OCI-M1 (cell line): Measurements from ENCODE around the gene GMDS.

Experiments
- DNase-seq: peaks from one replicate; lab custom pipeline; 2025; lab: John Stamatoyannopoulos, UW

Gene GMDS

GRCh38 chr6:1602049-1602713 lies 643.2 kb downstream of the GMDS start:
- no peak for DNase-seq

GRCh38 chr6:1601158-1602048 lies 644.0 kb downstream of the GMDS start:
- DNase-seq, result no peak

- no peak for DNase-seq
Measured at GRCh38 chr6:1600764-1601157, 644.6 kb downstream of the GMDS start.

- DNase-seq, result no peak
Measured at GRCh38 chr6:1600063-1600763, 645.2 kb downstream of the GMDS start.

- DNase-seq, result no peak
Measured at GRCh38 chr6:1599469-1599868, 645.9 kb downstream of the GMDS start.

GRCh38 chr6:1598886-1599285 lies 646.5 kb downstream of the GMDS start:
- DNase-seq, result no peak

- DNase-seq, result no peak
Measured at GRCh38 chr6:1598433-1598832, 647.0 kb downstream of the GMDS start.

- no peak for DNase-seq
Measured at GRCh38 chr6:1597924-1598323, 647.5 kb downstream of the GMDS start.

GRCh38 chr6:1597121-1597744 lies 648.2 kb downstream of the GMDS start:
- DNase-seq, result no peak

GRCh38 chr6:1596088-1596852 lies 649.1 kb downstream of the GMDS start:
- peak; percentile 83 for DNase-seq

GRCh38 chr6:1595271-1596087 lies 649.9 kb downstream of the GMDS start:
- no peak for DNase-seq

- DNase-seq, result no peak
Measured at GRCh38 chr6:1594445-1595200, 650.8 kb downstream of the GMDS start.

- no peak for DNase-seq
Measured at GRCh38 chr6:1593958-1594314, 651.5 kb downstream of the GMDS start.

- DNase-seq, result no peak
Measured at GRCh38 chr6:1593286-1593957, 652.0 kb downstream of the GMDS start.

GRCh38 chr6:1592852-1593251 lies 652.6 kb downstream of the GMDS start:
- no peak for DNase-seq

GRCh38 chr6:1591926-1592325 lies 653.5 kb downstream of the GMDS start:
- no peak for DNase-seq

- DNase-seq, result no peak
Measured at GRCh38 chr6:1591243-1591642, 654.2 kb downstream of the GMDS start.

- no peak for DNase-seq
Measured at GRCh38 chr6:1590580-1590979, 654.8 kb downstream of the GMDS start.

GRCh38 chr6:1589208-1589607 lies 656.2 kb downstream of the GMDS start:
- DNase-seq, result no peak
